WTC11 (cell line): ENCODE results near the gene NFE2L3.

Experiments used
- CTCF ChIP-seq: fragments of 200-600 bp; IDR thresholded peaks from 2 replicates; pipeline ENCODE4 v1.8.0; 2022; ENCODE audit warnings: antibody characterized with exemption
- GRHL2 ChIP-seq: fragments of 250-450 bp; sonication (Bioruptor Pico); IDR thresholded peaks from 2 replicates; pipeline ENCODE4 v1.8.0; 2022; ENCODE audit warnings: mild to moderate bottlenecking, moderate library complexity; ENCODE audit not compliant: insufficient replicate concordance, severe bottlenecking
- KAT7 ChIP-seq: sonication (generic); formaldehyde crosslinking; IDR thresholded peaks from 2 replicates; pipeline ENCODE4 v1.8.1; 2023; ENCODE audit warnings: missing genetic modification reagents, mild to moderate bottlenecking, borderline replicate concordance
- SMAD3 ChIP-seq: sonication (generic); formaldehyde crosslinking; IDR thresholded peaks from 2 replicates; pipeline ENCODE4 v1.8.0; 2022; ENCODE audit warnings: missing genetic modification reagents, mild to moderate bottlenecking, borderline replicate concordance
- SP1 ChIP-seq: sonication (generic); formaldehyde crosslinking; conservative IDR thresholded peaks from 2 replicates; pipeline ENCODE4 v1.8.1; 2022; ENCODE audit warnings: missing genetic modification reagents
- ZNF263 ChIP-seq: sonication (generic); formaldehyde crosslinking; IDR thresholded peaks from 2 replicates; pipeline ENCODE4 v1.8.1; 2022; ENCODE audit warnings: low read depth, mild to moderate bottlenecking, moderate library complexity, missing genetic modification reagents
- TF ChIP-seq, protein P1 (sequence below): sonication (generic); formaldehyde crosslinking; conservative IDR thresholded peaks from 2 replicates; pipeline ENCODE4 v1.8.1; 2022; ENCODE audit warnings: mild to moderate bottlenecking, missing genetic modification reagents
- TF ChIP-seq, protein P2 (sequence below): sonication (generic); formaldehyde crosslinking; IDR thresholded peaks from 2 replicates; pipeline ENCODE4 v1.8.0; 2022; ENCODE audit warnings: mild to moderate bottlenecking, missing genetic modification reagents

DNA sequence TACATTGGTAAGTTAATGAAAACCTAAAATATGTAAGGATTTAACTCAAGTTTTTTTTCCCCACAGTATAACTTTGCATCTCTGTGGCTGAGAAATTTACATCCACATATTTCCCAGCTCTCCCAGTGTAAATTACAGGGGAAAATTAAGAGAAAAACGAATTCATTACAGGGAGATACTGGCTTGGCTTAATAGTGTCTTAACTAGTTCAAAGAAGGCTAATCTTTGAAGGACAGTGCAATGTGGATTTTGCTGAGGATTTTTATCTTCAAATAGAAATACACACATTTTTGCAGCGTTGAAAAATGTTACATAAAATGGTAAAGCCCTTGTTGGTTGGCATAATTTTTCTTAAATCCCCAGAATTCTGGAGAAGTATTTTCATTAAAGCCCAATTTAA, 51.0 kb downstream of the NFE2L3 start:
- TF ChIP-seq CTCF (no peak), GRHL2 (no peak), SP1 (CRISPR knock-in tag) (no peak), ZNF263 (CRISPR knock-in tag) (no peak), KAT7 (CRISPR knock-in tag) (no peak), SMAD3 (CRISPR knock-in tag) (no peak)
- TF ChIP-seq, protein P1, sequence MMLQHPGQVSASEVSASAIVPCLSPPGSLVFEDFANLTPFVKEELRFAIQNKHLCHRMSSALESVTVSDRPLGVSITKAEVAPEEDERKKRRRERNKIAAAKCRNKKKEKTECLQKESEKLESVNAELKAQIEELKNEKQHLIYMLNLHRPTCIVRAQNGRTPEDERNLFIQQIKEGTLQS, result no peak
- TF ChIP-seq, protein P2, sequence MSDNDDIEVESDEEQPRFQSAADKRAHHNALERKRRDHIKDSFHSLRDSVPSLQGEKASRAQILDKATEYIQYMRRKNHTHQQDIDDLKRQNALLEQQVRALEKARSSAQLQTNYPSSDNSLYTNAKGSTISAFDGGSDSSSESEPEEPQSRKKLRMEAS, result no peak
